RPMI7951 (cell line): ENCODE measurements around the gene LGALS7. TPM values are rescaled to one million over a fixed set of nuclear protein-coding genes. Genes with fewer than 3 reads are reported as not detected.
"Not testable (repeated sequence)": the region's sequence is repeated elsewhere in the genome, so short reads cannot be mapped to it uniquely, and the experiment has no call there.

Source experiments
- DNase-seq: peaks from one replicate; pipeline ENCODE4 v3.0.0-alpha.2; 2012; ENCODE audit warnings: low read depth
- total RNA-seq: library from RNA; depleted of rRNA; stranded (reverse); fragments of >200 nt; shearing (Covaris generic); gene quantifications from 2 replicates; pipeline ENCODE4 v1.2.3, GENCODE V29; 2014

LGALS7 gene
- total RNA-seq, 1 experiment from 2014 or later = not detected

DNA sequence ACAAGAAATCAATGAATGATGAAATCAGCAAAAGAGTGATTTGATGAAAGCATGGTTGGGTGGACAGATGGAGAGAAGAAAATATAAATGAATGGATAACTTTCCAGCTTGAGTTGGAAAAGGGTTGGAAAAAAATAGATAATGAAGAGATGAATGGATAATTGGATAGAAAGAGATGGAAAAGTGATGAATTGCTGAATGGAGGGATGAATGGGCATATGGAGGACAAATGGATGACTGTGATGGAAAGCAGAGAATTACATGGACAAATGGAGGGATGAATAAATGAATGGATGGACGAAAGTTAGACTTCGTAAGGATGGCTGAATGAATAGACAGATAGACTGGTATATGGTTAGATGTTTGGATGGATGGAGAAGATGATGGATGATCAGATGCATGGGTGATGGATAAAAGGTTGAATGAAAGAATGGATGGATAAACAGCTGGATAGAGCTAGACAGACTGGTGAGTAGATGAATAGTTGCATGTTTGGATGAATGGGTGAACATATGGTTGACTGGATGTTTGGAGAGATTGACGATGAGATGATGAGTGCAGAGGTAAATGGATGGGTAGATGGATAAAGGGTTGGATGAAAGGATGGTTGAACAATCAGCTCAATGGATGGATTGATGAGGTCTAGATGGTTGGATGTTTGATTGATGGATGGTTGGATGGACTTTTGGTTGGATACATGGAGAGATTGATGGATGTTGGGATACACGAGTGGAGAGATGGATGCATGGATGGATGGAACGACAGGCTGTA, 27.4 kb upstream of the LGALS7 start:
- DNase-seq = no peak

DNA sequence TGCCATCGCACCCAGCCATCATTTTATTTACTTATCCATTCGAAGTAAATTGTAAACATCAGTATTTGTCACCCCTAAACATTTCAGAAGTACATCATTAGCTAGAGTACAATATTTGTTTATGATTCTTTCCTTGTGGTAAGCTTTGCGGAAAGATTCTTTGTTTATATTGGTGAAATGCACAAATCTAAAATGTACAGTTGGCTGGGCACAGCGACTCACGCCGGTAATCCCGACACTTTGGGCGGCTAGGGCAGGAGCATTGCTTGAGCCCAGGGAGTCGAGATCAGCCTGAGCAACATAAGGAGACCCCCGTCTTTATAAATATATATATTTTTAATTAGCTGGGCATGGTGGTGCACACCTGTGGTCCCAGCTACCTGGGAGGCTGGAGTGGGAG, 25.8 kb upstream of the LGALS7 start:
- no peak for DNase-seq

DNA sequence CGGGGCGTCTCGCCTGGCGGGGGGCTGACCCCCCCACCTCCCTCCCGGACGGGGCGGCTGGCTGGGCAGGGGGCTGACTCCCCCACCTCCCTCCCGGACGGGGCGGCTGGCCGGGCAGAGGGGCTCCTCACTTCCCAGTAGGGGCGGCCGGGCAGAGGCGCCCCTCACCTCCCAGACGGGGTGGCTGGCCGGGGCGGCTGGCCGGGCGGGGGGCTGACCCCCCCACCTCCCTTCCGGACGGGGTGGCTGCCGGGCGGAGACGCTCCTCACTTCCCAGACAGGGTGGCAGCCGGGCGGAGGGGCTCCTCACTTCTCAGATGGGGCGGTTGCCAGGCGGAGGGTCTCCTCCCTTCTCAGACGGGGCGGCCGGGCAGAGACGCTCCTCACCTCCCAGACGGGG, 24.5 kb upstream of the LGALS7 start:
- not testable (repeated sequence) for DNase-seq

DNA sequence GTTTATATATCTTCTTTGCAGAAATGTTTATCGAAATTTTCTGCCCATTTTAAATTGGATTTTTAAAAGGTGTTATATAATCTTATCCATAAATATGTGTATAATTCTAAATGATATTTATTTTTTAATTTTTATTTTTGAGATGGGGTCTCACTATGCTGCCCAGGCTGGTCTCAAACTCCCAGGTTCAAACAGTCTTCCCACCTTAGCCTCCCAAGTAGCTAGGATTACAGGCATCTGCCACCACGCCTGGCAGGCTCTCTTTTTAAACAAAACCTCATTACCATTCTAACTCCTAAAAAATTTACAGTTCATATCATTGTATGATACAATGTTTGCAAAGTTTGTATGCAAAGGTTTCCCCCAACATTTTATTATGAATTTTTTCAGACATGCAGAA, 22.8 kb upstream of the LGALS7 start:
- no peak for DNase-seq

DNA sequence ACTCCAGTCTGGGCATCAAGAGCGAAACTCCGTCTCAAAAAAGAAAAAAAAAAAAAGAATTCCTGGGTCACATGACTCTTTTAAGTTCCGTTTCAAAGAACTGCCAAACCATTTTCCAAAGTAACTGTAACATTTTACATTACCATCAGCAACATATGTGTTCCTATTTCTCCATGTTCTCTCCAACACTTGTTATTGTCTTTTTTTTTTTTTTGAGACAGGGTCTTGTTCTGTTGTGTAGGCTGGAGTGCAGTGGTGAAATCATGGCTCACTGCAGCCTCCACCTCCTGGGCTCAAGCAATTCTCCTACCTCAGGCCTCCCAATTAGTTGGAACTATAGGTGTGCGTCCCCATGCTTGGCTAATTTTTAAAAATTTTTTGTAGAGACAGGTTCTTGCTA, 22.2 kb upstream of the LGALS7 start:
- no peak for DNase-seq

DNA sequence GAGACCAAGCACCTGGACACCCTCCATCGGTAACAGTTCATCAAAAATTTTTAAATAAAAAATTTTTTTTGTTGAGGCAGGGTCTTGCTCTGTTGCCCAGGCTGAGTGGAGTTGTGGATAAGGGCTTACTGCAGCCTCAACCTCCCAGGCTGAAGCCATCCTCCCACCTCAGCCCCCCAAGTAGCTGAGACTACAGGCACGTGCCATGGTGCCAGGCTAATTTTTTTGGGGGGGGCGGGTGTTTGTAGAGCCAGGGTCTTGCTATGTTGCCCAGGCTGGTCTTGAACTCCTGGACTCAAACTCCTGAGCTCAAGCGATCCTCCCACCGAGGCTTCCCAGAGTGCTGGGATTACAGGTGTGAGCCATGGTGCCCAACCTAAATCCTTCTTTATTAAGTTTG, 20.4 kb upstream of the LGALS7 start:
- DNase-seq = no peak

DNA sequence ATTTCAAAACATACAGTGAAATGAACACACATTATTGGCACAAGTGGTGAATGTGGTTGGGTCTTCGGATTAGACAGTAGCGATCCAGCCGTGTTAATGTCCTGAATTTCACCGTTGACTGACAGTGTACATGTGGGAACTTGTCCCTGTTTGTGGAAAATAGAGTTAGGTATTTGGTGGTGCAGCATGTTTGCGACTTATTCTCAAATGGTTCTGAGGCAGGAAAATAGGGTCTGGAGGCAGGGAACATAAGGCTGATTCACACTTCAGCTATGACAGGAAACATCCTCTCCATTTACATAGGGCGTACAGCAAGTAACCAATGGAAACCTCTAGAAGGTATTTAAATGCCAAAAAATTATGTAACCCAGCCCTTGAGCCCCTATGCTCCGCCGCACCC, 19.9 kb upstream of the LGALS7 start:
- no peak for DNase-seq

DNA sequence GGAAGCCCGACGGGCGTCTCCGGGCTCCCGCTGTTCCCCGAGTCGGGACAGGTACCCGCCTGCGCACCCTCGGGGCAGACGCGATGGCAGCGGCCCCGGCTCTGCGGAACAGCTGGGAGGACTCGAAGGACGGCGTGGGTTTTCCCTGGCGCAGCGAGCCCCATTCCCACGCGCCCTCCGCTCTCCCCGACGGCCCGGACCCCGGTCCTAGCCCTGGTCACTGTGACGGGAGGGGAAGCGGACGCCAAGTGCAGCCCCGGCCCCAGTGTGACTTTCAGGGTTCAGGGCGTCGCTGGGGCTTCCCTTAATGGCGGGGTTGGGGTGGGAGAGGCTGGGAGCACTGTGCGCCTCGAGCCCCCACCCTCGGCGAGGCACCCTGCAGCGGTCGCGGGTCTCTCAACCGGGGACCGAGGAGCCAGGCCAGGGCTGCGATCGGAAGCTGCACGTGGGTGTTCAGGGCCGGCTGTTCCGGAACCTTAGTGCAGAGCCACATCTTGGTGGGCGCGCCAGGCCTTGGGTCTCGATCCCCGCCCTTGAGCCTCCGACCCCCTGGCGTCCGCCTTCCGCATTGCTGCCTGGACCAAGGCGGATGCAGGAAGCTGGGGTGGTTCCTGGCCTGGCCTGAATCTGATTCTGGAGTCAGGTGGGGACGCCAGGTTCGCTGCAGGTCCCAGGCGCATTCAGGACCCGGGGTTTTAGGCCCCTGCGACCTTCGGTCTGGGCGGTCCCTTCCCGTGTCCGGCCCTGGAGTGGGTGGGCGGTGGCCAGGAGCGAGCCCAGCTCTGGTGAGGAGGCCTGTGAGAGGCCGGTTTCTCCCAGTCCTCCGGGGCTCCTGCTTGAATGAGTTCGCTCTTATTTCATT, 19.2 kb upstream of the LGALS7 start:
- DNase-seq = no peak

DNA sequence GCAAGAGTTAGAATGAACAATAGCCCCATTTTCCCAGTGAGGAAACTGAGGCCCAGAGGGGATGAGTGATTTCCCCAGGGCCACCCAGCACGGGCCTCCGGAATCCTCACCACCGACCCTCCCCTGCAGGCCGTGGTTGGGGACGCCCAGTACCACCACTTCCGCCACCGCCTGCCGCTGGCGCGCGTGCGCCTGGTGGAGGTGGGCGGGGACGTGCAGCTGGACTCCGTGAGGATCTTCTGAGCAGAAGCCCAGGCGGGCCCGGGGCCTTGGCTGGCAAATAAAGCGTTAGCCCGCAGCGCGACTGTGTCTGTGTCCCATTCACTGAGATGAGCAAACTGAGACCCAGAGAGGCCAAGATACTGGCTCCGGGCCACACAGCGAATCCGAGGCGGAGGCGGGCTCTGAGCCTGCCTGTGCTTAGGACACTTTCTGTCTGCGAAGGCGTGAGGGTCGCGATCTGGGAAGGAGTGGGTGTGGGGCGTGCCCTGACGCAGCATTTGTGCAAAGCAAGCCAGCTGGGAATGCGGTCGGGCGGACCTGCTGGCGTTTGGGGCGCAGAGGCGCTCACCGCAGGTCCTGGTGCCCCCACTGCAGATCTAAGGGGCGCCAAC, 18.2 kb upstream of the LGALS7 start:
- DNase-seq = not testable (repeated sequence)

DNA sequence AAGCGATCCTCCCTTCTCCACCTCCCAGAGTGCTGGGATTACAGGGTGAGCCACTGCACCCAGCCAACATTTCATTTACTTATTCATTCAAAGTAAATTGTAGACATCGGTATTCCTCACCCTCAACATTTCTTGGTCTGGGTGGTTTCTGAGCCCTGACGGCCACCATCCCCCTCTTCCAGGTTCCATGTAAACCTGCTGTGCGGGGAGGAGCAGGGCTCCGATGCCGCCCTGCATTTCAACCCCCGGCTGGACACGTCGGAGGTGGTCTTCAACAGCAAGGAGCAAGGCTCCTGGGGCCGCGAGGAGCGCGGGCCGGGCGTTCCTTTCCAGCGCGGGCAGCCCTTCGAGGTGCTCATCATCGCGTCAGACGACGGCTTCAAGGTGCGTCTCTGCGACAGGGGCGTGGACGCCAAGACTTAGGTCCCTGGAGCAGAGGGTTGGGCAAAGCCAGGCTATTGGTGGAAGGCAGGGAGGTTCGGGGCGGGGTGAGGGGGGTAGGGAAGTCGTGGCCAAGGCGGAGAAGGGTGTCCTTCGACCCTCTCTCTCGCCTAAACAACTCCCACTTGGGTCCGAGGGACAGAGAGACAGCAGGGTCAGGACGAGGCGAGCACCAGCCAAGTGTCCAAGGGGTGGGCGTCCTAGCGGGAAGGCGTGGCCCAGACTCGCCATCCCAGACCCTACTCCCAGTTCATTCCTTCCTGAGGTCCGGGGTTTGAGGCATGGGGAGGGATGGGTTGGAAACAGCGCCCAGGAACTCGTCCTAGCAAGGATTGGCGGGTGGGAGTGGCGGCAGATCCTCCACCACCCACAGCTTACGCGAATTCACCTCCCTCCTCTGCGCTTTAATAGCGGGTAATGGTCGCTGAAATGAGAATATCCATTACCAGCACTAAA, 17.4 kb upstream of the LGALS7 start:
- not testable (repeated sequence) for DNase-seq

DNA sequence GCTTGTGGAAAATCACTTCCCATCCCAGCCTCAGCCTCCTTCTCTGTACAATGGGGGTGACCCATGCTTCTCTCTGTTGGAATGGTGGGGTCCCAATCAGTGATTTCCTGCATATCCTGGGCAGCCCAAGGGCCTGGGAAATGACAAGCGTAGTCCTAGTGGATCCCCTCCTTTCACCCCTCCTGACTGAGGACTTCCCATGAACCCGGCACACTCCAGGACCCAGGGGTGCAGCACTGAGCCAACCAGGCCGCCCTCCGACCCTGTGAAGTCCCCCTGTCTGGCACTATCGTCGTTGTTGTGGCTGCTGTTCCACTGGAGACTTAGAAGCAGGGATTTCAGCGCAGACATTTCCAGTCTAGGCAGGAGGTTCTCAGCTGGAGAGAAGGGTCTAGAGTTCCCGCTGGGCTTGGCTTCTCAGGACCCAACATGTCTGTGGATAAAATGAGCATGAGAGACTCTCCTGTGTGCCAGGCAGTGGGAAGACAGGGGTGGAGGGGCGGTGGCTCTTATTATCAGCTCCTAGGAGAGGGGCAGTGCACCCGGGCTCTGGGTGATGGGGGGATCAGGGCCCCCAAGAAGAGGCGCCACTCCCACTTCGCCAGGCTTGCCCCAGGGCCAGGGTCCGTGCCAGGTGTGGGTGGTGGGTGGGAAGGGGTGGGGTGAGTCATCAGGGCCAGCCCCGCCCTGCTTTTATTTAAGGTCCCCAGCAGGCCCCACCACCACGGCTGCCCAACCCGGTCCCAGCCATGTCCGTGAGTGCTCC, 15.3 kb upstream of the LGALS7 start, which contains the start of gene LGALS7B:
Gene LGALS7B, plus strand, starts transcription at position 723 of the 766 bp plus-strand sequence. Its CDS starts 27 bp downstream, at position 750.
- no peak for DNase-seq

DNA sequence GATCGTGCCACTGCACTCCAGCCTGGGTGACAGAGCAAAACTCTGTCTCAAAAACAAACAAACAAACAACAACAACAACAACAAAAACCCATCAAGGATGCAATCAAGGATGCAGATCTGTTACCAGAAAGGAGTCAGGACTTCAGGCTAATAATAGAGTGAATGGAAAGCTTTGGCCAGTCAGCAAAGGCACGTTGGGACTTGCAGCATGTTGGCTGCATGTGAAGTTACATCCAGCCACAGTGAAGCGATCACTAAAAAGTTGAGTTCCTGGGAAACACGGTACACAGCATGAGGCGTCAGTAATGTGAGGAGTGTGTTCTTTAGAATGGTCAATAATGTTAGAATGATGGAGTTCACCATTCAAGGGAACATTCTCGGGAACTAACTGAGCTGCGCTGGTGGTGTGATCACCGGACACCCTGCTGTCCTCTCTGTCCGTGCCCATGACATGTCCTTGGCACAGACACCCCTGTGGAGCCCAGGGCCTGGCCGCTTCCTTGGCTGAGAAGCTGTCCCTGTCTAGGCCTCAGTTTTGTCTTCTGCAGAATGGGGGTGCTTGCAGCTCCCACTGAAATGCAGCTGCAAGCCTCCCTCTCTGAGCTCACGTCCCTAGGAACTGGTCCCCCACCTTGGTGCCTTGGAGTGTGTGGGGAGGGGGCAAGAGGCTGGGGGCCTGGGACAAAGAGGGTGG, 13.4 kb upstream of the LGALS7 start:
- no peak for DNase-seq

DNA sequence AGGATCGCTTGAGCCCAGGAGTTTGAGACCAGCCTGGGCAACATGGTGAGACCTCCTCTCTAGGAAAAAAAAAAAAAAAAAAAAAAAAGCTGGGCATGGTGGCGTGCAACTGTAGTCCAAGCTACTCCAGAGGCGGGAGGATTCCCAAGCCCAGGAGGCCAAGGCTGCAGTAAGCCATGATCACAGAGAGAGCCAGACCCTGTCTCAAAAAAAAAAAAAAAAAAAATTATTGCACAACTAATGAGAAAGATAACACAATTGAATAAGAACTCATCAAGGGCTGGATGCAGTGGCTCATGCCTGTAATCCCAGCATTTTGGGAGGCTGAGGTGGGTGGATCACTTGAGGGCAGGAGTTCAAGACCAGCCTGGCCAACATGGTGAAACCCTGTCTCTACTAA, 12.7 kb upstream of the LGALS7 start:
- not testable (repeated sequence) for DNase-seq

DNA sequence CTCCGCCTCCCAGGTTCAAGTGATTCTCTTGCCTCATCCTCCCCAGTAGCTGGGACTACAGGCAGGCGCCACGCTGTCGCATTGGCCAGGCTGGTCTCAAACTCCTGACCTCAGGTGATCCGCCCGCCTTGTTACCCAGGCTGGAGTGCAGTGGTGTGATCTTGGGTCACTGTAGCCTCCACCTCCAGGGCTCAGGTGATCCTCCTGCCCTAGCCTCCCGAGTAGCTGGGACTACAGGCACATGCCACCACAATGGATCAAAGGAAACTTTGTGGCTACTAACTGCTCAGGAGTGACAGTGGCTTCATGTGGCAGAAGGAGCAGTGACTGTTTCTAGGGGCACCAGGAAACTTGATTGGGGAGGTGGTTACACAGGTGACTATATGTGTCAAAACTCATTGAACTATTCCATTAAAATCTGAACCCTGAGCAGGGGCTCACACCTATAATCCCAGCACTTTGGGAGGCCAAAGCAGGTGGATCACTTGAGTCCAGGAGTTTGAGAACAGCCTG, 11.9 kb upstream of the LGALS7 start:
- no peak for DNase-seq

DNA sequence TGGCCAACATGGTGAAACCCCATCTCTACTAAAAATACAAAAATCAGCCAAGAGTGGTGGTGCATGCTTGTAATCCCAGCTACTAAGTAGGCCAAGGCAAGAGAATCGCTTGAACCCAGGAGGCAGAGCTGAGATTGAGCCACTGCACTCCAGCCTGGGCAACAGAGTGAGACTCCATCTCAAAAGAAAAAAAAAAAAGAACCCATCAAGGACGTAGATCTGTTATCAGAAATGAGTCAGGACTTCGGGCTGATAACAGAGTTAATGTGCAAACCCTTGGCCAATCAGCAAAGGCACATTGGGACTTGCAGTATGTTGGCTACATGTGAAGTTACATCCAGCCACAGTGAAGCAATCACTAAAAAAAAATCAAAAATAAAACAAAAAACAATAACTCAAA, 10.9 kb upstream of the LGALS7 start:
- DNase-seq = no peak

DNA sequence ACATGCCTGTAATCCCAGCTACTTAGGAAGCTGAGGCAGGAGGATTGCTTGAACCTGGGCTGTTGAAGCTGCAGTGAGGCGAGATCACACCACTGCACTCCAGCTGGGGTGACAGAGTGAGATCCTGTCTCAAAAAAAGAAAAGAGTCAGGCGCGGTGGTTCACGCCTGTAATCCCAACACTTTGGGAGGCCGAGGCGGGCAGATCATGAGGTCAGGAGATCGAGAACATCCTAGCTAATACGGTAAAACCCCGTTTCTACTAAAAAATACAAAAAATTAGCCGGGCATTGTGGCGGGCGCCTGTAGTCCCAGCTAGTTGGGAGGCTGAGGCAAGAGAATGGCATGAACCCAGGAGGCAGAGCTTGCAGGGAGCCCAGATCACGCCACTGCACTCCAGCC, 8.9 kb upstream of the LGALS7 start:
- DNase-seq = not testable (repeated sequence)

DNA sequence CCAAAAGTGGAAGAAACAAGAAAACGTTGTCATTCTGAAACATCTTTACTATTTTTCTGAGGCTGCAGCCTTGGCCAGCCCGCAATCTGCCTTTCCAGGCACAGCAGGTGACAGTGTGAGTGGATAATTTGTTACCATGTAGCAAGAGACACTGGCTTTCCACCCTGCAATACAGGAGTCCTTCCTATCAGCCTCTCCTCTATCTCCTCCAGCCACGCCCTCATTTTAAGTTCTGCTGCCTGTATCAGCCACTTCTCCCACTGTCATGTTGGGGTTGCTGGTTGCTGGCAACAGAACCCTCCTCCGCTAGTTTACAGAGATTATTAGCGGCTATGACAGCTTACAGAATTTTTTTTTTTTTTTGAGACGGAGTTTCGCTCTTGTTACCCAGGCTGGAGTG, 7.7 kb upstream of the LGALS7 start:
- no peak for DNase-seq

DNA sequence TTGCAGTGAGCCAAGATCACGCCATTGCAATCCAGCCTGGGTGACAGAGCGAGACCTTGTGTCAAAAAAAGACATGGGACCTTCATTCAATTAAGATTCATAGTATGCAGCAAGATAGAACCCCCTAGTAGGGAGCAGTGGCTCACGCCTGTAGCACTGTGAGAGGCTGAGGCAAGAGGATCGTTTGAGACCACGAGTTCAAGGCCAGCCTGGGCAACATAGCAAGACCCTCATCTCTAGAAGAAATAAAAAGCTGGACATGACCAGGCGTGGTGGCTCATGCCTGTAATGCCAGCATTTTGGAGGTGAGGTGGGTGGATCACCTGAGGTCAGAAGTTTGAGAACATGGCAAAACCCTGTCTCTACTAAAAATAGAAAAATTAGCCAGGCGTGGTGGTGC, 7.1 kb upstream of the LGALS7 start:
- DNase-seq = no peak

DNA sequence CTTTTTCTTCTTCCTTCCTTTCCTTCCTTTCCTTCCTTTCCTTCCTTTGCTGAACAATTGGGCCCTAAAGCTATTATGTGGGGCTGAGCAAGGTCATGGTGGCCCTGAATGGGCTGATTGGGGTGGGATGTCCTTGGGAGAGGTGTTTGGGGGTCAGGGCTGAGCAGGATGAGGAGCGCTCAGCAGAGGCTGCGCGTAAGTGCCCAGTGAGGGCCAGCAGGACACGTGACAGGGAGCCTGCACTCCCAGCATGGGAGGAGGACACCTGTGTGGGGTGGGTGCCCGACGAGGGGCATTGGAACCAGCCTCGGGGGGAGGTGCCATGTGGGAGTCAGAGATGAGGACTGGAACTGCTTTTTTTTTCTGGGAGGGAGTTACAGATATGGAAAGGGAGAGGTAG, 5.4 kb upstream of the LGALS7 start:
- no peak for DNase-seq
